ENCODE results near the gene ZNF692.

DNA sequence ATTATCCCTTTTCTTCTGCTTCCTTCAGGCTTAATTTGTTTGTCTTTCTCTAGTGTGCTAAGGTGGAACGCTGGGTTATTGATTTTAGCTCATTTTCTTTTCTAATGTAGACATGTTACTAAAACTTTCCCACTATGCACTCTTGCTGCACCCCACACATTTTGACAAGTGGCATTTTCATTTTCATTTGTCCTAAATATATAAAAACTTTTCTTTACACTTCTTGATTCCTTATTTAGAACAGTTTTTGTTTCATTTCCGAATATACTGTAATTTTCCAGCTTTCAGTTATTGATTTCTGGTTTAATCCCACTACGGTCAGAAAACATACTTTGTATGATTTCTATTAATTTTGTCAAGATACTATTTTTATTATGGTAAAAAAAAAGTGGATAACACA is 58.4 kb downstream of the ZNF692 start:
- no peak for TF ChIP-seq EZH2phosphoT487 (IDR thresholded peaks at IDR 0.05)
- no peak for TF ChIP-seq CTCF (IDR thresholded peaks at IDR 0.05)

All from neural progenitor cell (in vitro differentiated cells).